NCI-H460 (cell line): ENCODE results near the gene MAF. TPM values are rescaled to one million over a fixed set of nuclear protein-coding genes. Genes with fewer than 3 reads are reported as not detected.
A peak's percentile ranks its signal among the peaks of the same experiment; 100 is the strongest.

ENCODE experiments used
- DNase-seq: peaks from one replicate; pipeline ENCODE4 v3.0.0-alpha.2; 2016; ENCODE audit warnings: low read depth; ENCODE audit errors: extremely low read depth
- total RNA-seq: library from RNA; depleted of rRNA; stranded (reverse); fragments of >200 nt; shearing (Covaris generic); gene quantifications from 2 replicates; pipeline ENCODE4 v1.2.3, GENCODE V29; 2014

Gene MAF
- total RNA-seq, 1 experiment from 2014 or later: 0.22 TPM

DNA sequence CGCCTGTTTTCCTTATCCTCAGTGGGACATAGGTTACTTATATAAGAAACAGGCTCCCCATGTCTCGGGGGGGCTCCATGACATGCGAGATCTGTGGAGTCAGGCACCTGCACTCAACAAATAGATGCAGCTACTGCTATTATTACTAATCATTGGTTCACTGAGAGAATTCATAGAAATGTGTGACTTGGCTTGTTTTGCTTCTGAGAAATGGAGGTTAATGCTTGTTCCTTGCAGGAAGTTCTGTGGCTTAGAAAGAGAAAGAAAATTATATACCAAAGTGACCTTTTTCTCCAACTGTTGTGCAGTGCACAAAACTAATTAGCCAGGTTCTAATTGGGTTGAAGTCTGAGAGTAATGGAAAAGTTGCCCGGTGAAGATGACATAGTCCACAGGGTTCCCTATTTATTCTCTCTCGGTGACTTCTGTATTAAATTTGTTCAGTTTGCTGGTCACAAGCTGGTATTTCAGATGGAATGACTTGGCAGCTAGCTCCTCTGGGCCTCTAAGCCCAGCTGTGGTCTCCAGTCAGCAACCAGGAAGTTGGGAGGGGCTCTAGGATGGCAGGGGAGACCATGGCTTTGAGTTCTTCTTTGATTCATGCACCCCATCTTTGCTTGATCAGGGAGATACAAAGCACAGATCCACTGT, 17.6 kb upstream of the MAF start:
- DNase-seq: no peak

- no peak for DNase-seq
Measured at GRCh38 chr16:79613009-79613408, 12.5 kb upstream of the MAF start.

DNA sequence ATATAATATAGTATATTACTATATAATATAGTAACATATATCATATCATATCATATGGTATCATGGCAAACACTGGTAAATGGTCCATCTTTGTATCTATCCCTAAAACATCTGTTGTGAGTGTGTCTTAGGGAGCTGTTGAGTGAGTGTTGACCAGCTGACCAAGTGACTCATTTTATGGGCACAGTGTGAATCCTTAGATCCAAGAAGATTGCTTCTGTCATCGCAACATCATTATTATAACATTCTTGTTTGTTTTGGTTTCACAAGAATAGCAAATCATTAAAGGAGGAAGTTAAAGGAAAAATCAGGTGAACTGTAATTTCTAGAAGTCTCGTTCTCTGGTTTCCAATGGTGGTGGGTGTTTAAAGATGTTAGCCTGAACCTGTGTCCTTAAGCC, 11.7 kb upstream of the MAF start:
- DNase-seq: no peak

- DNase-seq: no peak
Measured at GRCh38 chr16:79610771-79611170, 10.2 kb upstream of the MAF start.

GRCh38 chr16:79609861-79610260, 9.3 kb upstream of the MAF start:
- no peak for DNase-seq

- no peak for DNase-seq
Measured at GRCh38 chr16:79608976-79609375, 8.4 kb upstream of the MAF start.

DNA sequence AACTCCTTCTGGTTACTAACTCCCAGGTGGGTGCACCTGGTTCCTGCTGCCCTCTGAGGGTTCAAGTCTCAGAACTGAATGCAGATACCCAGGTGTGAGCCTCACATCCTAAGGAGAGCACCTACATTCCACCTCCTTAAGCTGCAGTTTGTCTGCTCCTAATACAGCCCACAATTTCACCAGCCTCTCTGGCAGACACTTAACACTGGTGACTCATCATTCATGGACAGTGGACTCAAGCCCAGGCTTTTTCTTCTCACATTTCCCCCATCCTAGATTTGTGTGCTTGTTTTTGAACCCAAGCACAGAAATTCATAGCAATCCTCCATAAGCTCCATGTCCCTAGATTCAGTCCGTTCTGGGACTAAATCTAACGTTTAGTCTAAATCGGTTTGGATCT, 7.0 kb upstream of the MAF start:
- DNase-seq: no peak

- no peak for DNase-seq
Measured at GRCh38 chr16:79605999-79606398, 5.5 kb upstream of the MAF start.

- DNase-seq: no peak
Measured at GRCh38 chr16:79603055-79603454, 2.5 kb upstream of the MAF start.

- DNase-seq: no peak
Measured at GRCh38 chr16:79602628-79603014, 2.1 kb upstream of the MAF start.

DNA sequence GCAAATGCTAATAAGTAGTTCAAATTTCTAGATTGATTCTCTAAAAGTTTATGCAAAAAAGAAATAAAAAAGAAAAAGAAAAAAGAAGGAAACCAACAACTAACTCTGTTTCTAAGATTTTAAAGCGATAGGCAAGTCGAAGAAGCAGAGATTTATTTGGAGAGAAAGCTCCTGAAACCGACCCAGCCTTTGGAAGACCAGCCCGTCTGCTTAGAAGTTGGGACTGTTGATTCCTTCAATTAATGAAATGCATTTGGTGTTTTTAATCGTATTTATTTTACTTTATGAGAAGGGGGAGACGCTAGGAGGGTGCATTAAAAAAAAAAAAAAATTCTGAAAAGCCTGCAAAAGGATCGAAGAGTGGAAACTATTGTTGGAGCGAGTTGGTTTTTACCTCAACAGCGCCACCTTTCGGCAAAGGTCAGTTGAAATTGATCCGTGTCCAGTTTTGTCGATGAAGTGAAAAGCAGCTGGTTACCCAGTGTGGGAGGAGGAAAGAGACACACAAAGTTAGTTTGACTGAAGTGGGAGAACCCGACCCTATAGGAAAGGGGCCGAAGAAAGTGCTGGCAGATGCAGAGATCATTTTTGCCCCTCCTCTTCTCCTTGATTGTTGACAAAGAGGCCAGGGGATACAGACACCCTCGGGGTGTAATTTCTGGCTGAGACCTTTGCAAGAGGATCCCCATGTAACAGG, 1.5 kb upstream of the MAF start:
- peak; percentile 56 for DNase-seq

GRCh38 chr16:79601092-79601930, 774 bp upstream of the MAF start:
- no peak for DNase-seq

- no peak for DNase-seq
Measured at GRCh38 chr16:79599837-79600637, 500 bp downstream of the MAF start.

DNA sequence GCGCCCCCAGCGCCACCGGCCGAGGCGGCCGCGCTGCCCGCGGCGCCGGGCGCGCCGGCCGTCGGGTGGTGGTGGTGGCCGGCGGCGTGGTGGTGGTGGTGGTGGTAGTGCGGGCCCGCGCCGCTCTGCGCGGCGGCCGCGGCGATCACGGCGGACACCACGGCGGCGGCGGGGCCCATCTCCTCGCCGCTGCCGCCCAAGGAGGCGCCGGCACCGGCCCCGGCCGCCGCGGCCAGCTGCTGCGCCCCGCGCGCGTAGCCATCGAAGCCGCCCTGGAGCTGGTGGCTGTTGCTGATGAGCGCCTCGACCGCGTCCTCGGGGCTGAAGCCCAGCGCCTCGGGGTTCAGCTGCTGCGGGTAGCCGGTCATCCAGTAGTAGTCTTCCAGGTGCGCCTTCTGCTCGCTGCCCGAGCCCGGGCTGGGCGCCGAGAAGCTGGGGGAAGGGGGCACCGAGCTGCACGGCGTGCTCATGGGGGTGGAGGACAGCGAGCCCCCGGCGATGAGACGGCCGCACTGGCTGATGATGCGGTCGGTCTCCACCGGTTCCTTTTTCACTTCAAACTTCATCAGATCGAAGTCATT, 1.2 kb downstream of the MAF start:
- no peak for DNase-seq

GRCh38 chr16:79598348-79599181, 2.0 kb downstream of the MAF start:
- DNase-seq: no peak

- DNase-seq: no peak
Measured at GRCh38 chr16:79598063-79598347, 2.5 kb downstream of the MAF start.

DNA sequence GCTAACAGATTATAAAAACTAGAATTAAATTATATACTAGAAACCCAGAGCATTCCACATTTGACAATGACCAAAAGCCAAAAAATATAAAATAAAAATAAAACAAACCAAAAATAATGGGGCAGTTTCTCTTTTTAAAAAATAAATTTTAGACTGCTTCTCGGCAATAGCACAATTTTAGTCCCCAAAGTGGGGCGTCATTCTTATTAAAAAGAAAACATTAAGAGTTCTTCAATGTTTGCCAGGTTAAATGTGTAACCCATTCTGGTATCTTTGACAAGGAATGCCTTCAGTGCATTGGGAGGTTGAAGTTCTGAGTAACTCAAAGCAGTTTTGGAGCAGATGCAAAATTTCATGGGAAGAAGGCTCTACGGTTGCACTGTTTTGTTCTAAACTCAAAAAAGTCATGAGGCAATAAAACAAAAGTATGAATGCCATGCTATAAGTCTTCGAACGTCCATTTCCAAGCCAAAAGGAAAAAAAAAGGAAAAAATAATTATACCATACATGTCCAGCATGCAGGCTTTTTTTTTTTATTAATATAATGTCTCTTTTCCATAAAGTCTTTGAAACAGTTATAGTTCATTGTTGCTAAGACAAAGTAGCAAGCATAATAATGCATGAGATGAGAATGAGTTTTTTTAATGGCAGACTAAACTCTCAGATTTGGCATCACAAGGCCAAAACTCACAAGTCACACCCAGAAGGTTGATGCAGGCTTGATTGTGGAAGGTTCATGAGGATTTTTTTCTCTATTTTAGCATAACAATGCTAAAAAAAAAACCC, 3.1 kb downstream of the MAF start:
- no peak for DNase-seq

- DNase-seq: no peak
Measured at GRCh38 chr16:79595931-79596450, 4.5 kb downstream of the MAF start.

DNA sequence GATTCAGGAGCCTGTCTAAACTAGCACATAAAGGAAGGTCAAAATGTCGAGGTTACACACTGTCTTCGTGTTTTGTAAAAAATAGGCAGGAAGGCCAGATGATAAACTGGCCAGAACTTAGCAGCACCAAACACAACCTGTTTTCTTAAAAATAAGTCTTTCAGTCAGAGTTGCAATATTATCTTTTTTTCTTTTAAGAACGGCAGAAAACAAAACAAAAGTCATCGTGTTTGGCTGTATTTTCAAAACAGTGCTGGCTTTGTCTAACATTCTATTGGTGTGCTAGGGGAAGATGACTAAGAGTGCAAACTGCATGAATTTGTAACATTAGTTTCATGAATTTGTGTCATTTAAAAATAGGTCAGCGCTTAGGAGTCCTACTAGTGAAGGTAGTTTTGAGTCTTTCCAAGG, 5.3 kb downstream of the MAF start:
- DNase-seq: no peak
